IPS DF 6.9 (cell line): ENCODE results near the gene NRAS.

ENCODE experiments used
- DNase-seq: peaks from one replicate; pipeline ENCODE4 v3.0.0-alpha.2; 2013; ENCODE audit warnings: low read depth, low spot score
- H3K27ac ChIP-seq: one replicate; pipeline ENCODE4 v1.5.1; 2013; ENCODE audit warnings: low read length, control low read depth
- H3K27me3 ChIP-seq: 2 replicates; pipeline ENCODE4 v1.6.1; 2013; ENCODE audit warnings: mild to moderate bottlenecking, low read length; ENCODE audit not compliant: control insufficient read depth, insufficient read depth
- H3K36me3 ChIP-seq: 2 replicates; pipeline ENCODE4 v1.6.1; 2013; ENCODE audit warnings: low read length; ENCODE audit not compliant: control insufficient read depth, insufficient read depth
- H3K4me1 ChIP-seq: 2 replicates; pipeline ENCODE4 v1.6.1; 2013; ENCODE audit warnings: low read length; ENCODE audit not compliant: control insufficient read depth, insufficient read depth
- H3K4me3 ChIP-seq: 2 replicates; pipeline ENCODE4 v1.5.1; 2013; ENCODE audit warnings: mild to moderate bottlenecking, low read length
- H3K9me3 ChIP-seq: 2 replicates; pipeline ENCODE4 v1.6.1; 2013; ENCODE audit warnings: low read length, inconsistent platforms; ENCODE audit not compliant: control insufficient read depth, insufficient read depth
- WGBS: extraction: QIAGEN DNeasy Blood & Tissue Kit; methylation state at CpG from one replicate; pipeline ENCODE4 v1.1.7; 2013; ENCODE audit warnings: mixed read lengths, missing lambda C conversion rate; ENCODE audit not compliant: insufficient read length, insufficient coverage; 5-methylcytosine and 5-hydroxymethylcytosine counted together

NRAS gene

DNA sequence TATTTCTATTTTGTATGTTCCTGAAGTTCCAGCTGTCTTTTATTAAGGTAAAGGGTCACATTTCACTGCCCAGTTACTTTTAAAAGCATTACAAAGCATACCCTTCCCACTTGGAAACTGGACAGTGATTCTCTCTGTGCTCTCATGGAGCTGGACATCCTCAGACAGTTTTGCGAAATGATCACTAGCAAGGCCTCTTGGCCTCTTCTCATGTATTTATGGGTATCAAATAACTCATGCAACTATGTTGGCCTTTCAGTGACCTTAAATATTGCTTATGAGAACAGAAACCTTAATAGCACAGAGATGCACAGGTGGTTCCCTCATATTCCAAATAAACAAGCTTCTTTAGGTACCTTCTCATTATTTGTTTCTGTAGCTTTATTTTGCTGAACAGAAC is 13.3 kb downstream of the NRAS start:
- Histone ChIP-seq H3K36me3 (peaks cover 3% of the 10 kb centered on the region; the same call in 1 of the 2 replicates), H3K27me3 (no peaks in the 10 kb centered on the region), H3K27ac (no peak overlapping the region), H3K4me3 (no peak overlapping the region), H3K4me1 (no peaks in the 10 kb centered on the region), H3K9me3 (no peaks in the 10 kb centered on the region)
- WGBS, result no CpG with 5 or more reads among the region's 1 CpG
- DNase-seq, result no peak

DNA sequence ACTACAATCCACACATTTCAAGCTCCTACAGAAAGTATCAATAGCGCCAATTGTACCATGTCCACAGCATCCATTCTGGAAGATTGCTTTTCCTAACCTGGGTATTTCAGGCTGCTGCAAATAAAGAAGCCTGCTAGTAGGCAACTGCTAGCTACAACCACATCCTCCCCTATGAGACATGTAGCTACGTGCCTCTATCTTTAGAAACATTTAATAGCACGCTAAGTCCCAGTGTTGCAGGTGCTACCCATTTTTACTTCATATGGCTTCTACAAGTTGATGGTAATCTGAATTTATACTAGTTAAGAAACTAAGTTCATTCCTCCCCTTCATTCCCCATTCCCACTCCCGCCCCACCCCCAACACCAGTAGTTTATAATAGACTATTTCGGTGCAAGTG is 13.8 kb downstream of the NRAS start:
- no peaks in the 10 kb centered on the region for H3K27me3 ChIP-seq
- H3K4me1 ChIP-seq, result no peaks in the 10 kb centered on the region
- H3K27ac ChIP-seq, result no peak overlapping the region
- H3K9me3 ChIP-seq, result no peaks in the 10 kb centered on the region
- no peak for DNase-seq
- 0 out of 2 replicates have a peak, but pooled peaks cover 2% of the 10 kb centered on the region for H3K36me3 ChIP-seq
- WGBS, result no CpG with 5 or more reads among the region's 5 CpGs
- no peak overlapping the region for H3K4me3 ChIP-seq

GRCh38 chr1:114701931-114702330 is 14.6 kb downstream of the NRAS start:
- no peaks in the 10 kb centered on the region for H3K9me3 ChIP-seq
- no CpG with 5 or more reads among the region's 2 CpGs for WGBS
- no peak for DNase-seq
- no peaks in the 10 kb centered on the region for H3K4me1 ChIP-seq
- H3K36me3 ChIP-seq, result no peaks in the 10 kb centered on the region
- H3K27ac ChIP-seq, result no peak overlapping the region
- H3K4me3 ChIP-seq, result no peak overlapping the region
- no peaks in the 10 kb centered on the region for H3K27me3 ChIP-seq

- no peak overlapping the region for H3K27ac ChIP-seq
- no peak overlapping the region for H3K4me3 ChIP-seq
- no peaks in the 10 kb centered on the region for H3K9me3 ChIP-seq
- no CpG with 5 or more reads among the region's 4 CpGs for WGBS
- DNase-seq, result no peak
- no peaks in the 10 kb centered on the region for H3K27me3 ChIP-seq
- no peaks in the 10 kb centered on the region for H3K4me1 ChIP-seq
- no peaks in the 10 kb centered on the region for H3K36me3 ChIP-seq
Measured at GRCh38 chr1:114700036-114700600, 16.5 kb downstream of the NRAS start.

DNA sequence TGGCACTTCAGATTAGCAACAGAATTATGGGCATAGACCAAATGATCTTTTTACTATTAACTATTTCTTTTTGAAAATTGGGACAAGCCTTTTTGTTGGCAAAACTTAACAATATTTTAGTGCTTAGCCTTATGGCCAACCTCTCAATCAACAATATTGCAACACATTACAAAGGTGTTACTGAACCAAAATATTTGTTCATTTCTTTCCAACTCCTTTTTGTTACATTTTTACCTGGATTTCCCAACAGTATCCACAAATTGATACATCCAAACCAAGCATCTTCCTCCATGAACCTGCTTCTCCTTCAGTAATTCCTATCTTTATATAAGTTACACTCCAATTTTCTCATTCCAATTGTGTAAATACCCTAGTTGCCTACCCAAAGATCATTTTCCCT is 19.8 kb downstream of the NRAS start:
- Histone ChIP-seq H3K36me3 (no peaks in the 10 kb centered on the region), H3K4me3 (no peak overlapping the region), H3K27ac (no peak overlapping the region), H3K27me3 (no peaks in the 10 kb centered on the region), H3K4me1 (no peaks in the 10 kb centered on the region), H3K9me3 (no peaks in the 10 kb centered on the region)
- DNase-seq, result no peak

DNA sequence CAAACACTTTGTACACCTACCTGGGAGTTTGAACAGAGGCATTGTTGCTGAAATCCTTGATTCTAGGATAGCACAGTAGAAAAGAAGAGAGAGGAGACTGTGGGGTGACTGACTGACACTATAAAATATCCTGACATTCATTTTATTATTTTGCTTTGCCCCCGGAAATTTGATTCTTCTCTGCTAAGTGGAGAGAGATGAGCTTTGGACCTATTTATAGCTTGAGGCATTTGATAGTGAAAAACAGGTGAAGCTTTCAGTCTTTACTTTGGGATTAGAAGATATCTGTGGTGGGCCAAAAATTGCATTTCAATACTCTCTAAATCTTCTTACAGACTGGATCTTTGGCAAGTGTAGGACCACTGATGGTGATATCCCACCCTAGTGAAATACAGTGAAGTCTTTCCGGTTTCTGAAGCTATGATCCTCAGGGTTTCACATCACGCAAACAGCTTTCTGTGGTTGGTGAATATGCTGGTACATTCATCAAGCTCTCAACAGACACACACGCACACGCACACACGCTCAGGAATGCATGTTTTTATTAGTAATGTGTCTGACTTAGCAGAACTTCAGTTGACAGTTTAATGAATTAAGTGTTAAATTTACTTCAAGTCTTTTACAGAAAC is 21.0 kb downstream of the NRAS start, which contains the start of gene AMPD1:
AMPD1 (minus strand) TSS at position 117 of the 629 bp plus-strand sequence; CDS start at position 42, 75 bp downstream.
- Histone ChIP-seq H3K4me1 (no peaks in the 10 kb centered on the region), H3K9me3 (no peaks in the 10 kb centered on the region), H3K36me3 (no peaks in the 10 kb centered on the region), H3K27ac (no peak within 1 kb of the TSS), H3K27me3 (no peaks in the 10 kb centered on the region), H3K4me3 (no peak within 1 kb of the TSS)
- WGBS, result no CpG with 5 or more reads among the region's 6 CpGs
- no peak for DNase-seq

DNA sequence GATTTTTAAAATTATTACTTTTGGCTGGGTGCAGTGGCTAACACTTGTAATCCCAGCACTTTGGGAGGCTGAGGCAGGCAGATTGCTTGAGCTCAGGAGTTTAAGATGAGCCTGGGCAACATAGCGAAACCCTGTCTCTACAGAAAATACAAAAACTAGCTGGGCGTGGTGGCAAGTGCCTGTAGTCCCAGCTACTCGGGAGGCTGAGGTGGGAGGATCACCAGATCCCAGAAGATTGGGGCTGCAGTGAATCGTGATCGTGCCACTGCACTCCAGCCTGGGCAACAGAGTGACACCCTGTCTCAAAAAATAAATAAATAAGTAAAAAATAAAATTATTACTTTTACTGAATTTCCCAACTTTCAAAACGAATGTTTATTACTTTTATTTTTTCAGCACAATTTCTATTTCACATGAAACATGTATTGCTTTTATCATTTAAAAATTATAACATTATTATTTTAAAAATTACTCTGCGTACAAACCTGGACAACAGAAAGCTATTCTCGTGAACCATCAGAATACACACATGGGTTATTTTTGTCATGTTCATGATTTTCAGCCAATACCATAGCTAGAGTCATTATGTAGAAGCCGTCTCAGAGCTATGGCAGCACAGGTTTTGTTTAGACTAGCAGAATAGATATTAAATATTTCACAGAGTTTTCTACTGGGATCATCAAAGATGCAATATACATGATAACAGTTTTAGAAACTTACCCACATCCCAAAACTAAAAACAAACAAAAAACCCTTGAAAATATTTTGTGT is 21.8 kb downstream of the NRAS start:
- H3K4me3 ChIP-seq, result no peak overlapping the region
- H3K4me1 ChIP-seq, result no peaks in the 10 kb centered on the region
- DNase-seq, result no peak
- no peaks in the 10 kb centered on the region for H3K27me3 ChIP-seq
- WGBS, result 100% methylated on average over 1 of the region's 9 CpGs
- no peaks in the 10 kb centered on the region for H3K9me3 ChIP-seq
- H3K27ac ChIP-seq, result no peak overlapping the region
- H3K36me3 ChIP-seq, result no peaks in the 10 kb centered on the region

- Histone ChIP-seq H3K36me3 (no peaks in the 10 kb centered on the region), H3K27me3 (no peaks in the 10 kb centered on the region), H3K4me1 (no peaks in the 10 kb centered on the region), H3K9me3 (no peaks in the 10 kb centered on the region; the same call in 1 of the 2 replicates), H3K4me3 (no peak overlapping the region), H3K27ac (no peak overlapping the region)
- no peak for DNase-seq
- WGBS, result no CpG with 5 or more reads among the region's 3 CpGs
Measured at GRCh38 chr1:114692947-114693346, 23.6 kb downstream of the NRAS start.

GRCh38 chr1:114691061-114691460 is 25.5 kb downstream of the NRAS start:
- WGBS, result no CpG with 5 or more reads among the region's 2 CpGs
- H3K4me3 ChIP-seq, result no peak overlapping the region

GRCh38 chr1:114690148-114690547 is 26.4 kb downstream of the NRAS start:
- WGBS, result no CpG with 5 or more reads among the region's 1 CpG
- H3K4me1 ChIP-seq, result no peaks in the 10 kb centered on the region

More at GRCh38 chr1:114691061-114691460, 25.5 kb downstream of the NRAS start:
- no peak for DNase-seq
- no peak overlapping the region for H3K27ac ChIP-seq
- H3K4me1 ChIP-seq, result no peaks in the 10 kb centered on the region
- no peaks in the 10 kb centered on the region for H3K36me3 ChIP-seq
- H3K9me3 ChIP-seq, result no peaks in the 10 kb centered on the region; the same call in 1 of the 2 replicates
- H3K27me3 ChIP-seq, result no peaks in the 10 kb centered on the region

More at GRCh38 chr1:114690148-114690547, 26.4 kb downstream of the NRAS start:
- Histone ChIP-seq H3K27me3 (no peaks in the 10 kb centered on the region), H3K36me3 (no peaks in the 10 kb centered on the region), H3K9me3 (no peaks in the 10 kb centered on the region; the same call in 1 of the 2 replicates), H3K27ac (no peak overlapping the region), H3K4me3 (no peak overlapping the region)
- no peak for DNase-seq
